ENCODE data around the gene SLC40A1.

DNA sequence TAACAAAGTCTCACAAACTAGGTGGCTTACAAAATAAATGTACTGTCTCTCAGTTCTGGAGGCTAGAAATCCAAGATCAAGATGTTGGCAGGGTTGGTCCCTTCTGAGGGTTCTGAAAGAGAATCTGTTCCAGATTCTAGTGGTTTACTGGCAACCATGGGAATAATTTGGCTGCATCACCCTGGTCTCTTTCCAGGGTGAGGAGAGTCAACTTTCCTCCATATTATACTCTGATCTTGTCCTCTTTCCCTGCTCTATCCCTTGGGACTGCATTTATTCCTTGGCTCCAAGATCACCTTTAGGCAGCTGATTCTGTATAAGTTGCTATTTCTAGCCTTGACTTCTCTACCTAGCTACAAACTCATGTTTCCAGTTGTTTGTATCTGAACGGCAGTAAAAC is 35.2 kb downstream of the SLC40A1 start:
- TF ChIP-seq, protein P1, sequence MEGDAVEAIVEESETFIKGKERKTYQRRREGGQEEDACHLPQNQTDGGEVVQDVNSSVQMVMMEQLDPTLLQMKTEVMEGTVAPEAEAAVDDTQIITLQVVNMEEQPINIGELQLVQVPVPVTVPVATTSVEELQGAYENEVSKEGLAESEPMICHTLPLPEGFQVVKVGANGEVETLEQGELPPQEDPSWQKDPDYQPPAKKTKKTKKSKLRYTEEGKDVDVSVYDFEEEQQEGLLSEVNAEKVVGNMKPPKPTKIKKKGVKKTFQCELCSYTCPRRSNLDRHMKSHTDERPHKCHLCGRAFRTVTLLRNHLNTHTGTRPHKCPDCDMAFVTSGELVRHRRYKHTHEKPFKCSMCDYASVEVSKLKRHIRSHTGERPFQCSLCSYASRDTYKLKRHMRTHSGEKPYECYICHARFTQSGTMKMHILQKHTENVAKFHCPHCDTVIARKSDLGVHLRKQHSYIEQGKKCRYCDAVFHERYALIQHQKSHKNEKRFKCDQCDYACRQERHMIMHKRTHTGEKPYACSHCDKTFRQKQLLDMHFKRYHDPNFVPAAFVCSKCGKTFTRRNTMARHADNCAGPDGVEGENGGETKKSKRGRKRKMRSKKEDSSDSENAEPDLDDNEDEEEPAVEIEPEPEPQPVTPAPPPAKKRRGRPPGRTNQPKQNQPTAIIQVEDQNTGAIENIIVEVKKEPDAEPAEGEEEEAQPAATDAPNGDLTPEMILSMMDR (conservative IDR thresholded peaks at IDR 0.05; ENCODE audit: low read length) = no peak
- no peak for TF ChIP-seq EZH2phosphoT487 (IDR thresholded peaks at IDR 0.05; ENCODE audit: borderline replicate concordance)
